ENCODE data around the gene DLGAP4. TPM values are rescaled to one million over a fixed set of nuclear protein-coding genes. Genes with fewer than 3 reads are reported as not detected.

The DLGAP4 gene
- polyA plus RNA-seq, 1 of the 3 experiments (the other 2 are of a cell fraction), result 31.2 TPM

DNA sequence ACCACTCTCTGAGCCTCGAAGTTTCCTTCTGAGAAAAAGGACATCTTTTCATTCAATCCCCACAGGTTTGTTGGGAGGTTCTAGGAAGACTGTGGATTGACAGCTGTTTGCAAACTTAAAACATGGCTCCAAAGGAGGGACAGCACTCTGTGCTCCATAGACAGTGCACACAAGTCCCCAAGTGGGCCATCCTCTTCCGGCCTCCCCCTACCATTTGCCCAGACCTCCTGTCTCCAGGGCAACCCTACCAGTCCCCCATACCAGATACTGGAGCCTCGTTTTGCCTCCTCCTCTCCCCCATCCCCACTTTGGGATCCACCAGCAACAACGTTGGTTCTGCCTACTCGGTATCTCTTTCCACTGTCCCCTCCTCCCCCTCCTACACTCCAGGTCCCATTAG lies 8.5 kb upstream of the DLGAP4 start (continued):
- no peak for TF ChIP-seq SIN3A (IDR thresholded peaks at IDR 0.05; ENCODE audit: borderline replicate concordance, low read depth, low read length)
- TF ChIP-seq FOXJ3 (CRISPR knock-in tag; IDR thresholded peaks at IDR 0.05), result no peak
- no peak for TF ChIP-seq RXRA (IDR thresholded peaks at IDR 0.05; ENCODE audit: borderline replicate concordance, low read depth)
- no peak for TF ChIP-seq FOXM1 (IDR thresholded peaks at IDR 0.05; ENCODE audit: low read depth)
- TF ChIP-seq RFX5 (IDR thresholded peaks at IDR 0.05; ENCODE audit: low read length), result no peak

DNA sequence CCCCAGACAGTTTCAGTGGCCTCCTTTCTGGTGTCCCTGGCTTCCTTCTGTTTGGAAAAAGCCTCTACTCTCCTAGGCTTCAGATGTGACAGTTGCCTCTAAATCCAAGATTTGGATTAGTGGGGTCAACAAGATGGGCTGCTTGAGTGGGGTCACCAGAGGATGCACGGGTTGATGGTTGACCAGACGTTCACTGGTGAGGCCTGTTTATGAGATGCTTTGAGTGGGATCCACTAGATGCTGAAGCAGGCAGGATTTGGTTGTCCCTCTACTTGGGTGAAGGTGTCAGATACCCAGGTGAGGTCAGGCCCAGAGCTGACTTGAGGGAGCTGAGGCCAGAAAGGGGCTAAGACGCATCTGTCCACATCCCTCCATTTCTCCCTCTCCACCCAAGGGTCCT lies 8.1 kb upstream of the DLGAP4 start:
- no peaks in the 10 kb centered on the region for H3F3A ChIP-seq (replicated peaks; ENCODE audit: insufficient read depth)
- WGBS (ENCODE audit: low lambda C conversion rate), result 17% methylated on average over 3 of the region's 3 CpGs
- no peaks in the 10 kb centered on the region for H3K79me2 ChIP-seq (ENCODE audit: insufficient read depth)
- H3K27me3 ChIP-seq (ENCODE audit: insufficient read depth), result no peaks in the 10 kb centered on the region; the same call in none of the 2 replicates
- no peak overlapping the region for H2AFZ ChIP-seq (ENCODE audit: low read depth)
- ChIA-PET POLR2A (no interaction called here), CTCF (interaction anchor here (1.1 to 1.3 kb wide), 2 partner anchors 141 kb away, joined by 3 read pairs; no protein-coding TSS in a partner anchor)
- H3K4me1 ChIP-seq (ENCODE audit: control insufficient read depth in 1 of 2, insufficient read depth in 2 of 2, low read depth in 1 of 2, low read length in 1 of 2), result no peaks in the 10 kb centered on the region
- H3K9ac ChIP-seq, result no peak overlapping the region
- no peak overlapping the region for H3K4me3 ChIP-seq (ENCODE audit: low read depth in 2 of 2, low read length in 1 of 2)
- no peaks in the 10 kb centered on the region for H4K20me1 ChIP-seq (ENCODE audit: insufficient read depth)
- no peak overlapping the region for H3K4me2 ChIP-seq
- TF ChIP-seq JUND (IDR thresholded peaks at IDR 0.05) (no peak), TEAD4 (IDR thresholded peaks at IDR 0.05; ENCODE audit: borderline replicate concordance, insufficient read depth) (no peak), YY1 (IDR thresholded peaks at IDR 0.05; ENCODE audit: low read depth) (no peak), FOXM1 (IDR thresholded peaks at IDR 0.05; ENCODE audit: low read depth) (no peak), NFIC (IDR thresholded peaks at IDR 0.05; ENCODE audit: borderline replicate concordance) (no peak), ELF1 (IDR thresholded peaks at IDR 0.05) (no peak), RXRA (IDR thresholded peaks at IDR 0.05; ENCODE audit: borderline replicate concordance, low read depth) (no peak), SMC3 (IDR thresholded peaks at IDR 0.05; ENCODE audit: low read depth, low read length) (no peak), MEF2A (IDR thresholded peaks at IDR 0.05; ENCODE audit: borderline replicate concordance, low read depth) (no peak), RFX5 (IDR thresholded peaks at IDR 0.05; ENCODE audit: low read length) (no peak), CHD2 (IDR thresholded peaks at IDR 0.05; ENCODE audit: low read length, partially characterized antibody) (no peak)
- TF ChIP-seq, protein P1, sequence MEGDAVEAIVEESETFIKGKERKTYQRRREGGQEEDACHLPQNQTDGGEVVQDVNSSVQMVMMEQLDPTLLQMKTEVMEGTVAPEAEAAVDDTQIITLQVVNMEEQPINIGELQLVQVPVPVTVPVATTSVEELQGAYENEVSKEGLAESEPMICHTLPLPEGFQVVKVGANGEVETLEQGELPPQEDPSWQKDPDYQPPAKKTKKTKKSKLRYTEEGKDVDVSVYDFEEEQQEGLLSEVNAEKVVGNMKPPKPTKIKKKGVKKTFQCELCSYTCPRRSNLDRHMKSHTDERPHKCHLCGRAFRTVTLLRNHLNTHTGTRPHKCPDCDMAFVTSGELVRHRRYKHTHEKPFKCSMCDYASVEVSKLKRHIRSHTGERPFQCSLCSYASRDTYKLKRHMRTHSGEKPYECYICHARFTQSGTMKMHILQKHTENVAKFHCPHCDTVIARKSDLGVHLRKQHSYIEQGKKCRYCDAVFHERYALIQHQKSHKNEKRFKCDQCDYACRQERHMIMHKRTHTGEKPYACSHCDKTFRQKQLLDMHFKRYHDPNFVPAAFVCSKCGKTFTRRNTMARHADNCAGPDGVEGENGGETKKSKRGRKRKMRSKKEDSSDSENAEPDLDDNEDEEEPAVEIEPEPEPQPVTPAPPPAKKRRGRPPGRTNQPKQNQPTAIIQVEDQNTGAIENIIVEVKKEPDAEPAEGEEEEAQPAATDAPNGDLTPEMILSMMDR (IDR thresholded peaks at IDR 0.05), result no peak
- TF ChIP-seq, protein P2, sequence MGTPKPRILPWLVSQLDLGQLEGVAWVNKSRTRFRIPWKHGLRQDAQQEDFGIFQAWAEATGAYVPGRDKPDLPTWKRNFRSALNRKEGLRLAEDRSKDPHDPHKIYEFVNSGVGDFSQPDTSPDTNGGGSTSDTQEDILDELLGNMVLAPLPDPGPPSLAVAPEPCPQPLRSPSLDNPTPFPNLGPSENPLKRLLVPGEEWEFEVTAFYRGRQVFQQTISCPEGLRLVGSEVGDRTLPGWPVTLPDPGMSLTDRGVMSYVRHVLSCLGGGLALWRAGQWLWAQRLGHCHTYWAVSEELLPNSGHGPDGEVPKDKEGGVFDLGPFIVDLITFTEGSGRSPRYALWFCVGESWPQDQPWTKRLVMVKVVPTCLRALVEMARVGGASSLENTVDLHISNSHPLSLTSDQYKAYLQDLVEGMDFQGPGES (IDR thresholded peaks at IDR 0.05; ENCODE audit: low read depth, low read length), result no peak
- TF ChIP-seq, protein P3, sequence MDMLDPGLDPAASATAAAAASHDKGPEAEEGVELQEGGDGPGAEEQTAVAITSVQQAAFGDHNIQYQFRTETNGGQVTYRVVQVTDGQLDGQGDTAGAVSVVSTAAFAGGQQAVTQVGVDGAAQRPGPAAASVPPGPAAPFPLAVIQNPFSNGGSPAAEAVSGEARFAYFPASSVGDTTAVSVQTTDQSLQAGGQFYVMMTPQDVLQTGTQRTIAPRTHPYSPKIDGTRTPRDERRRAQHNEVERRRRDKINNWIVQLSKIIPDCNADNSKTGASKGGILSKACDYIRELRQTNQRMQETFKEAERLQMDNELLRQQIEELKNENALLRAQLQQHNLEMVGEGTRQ (IDR thresholded peaks at IDR 0.05; ENCODE audit: borderline replicate concordance, low read depth, low read length), result no peak
- H3K36me3 ChIP-seq (replicated peaks in 1 of 2; ENCODE audit: control insufficient read depth in 1 of 2, insufficient read depth in 2 of 2, low read length in 1 of 2), result no peaks in the 10 kb centered on the region
- H3K27ac ChIP-seq (ENCODE audit: low read depth in 2 of 2, low read length in 1 of 2), result no peak overlapping the region
- H3K9me2 ChIP-seq, result no peaks in the 10 kb centered on the region
- DNase-seq, result no peak
- H3K9me3 ChIP-seq, result no peaks in the 10 kb centered on the region

Data from SK-N-SH (cell line).